ENCODE data around the gene C11orf24.

Gene C11orf24

GRCh38 chr11:68226421-68226820 lies 45.4 kb downstream of the C11orf24 start:
- no peak for DNase-seq
- Mint-ChIP-seq H3K4me3 (no peak overlapping the region), H3K4me1 (no peaks in the 10 kb centered on the region), H3K36me3 (ENCODE audit: low read depth) (no peaks in the 10 kb centered on the region), H3K27ac (no peak overlapping the region), H3K27me3 (ENCODE audit: low read depth, poor library complexity) (peaks cover 21% of the 10 kb centered on the region), H3K9me3 (peaks cover 30% of the 10 kb centered on the region)
- TF ChIP-seq, protein P1, sequence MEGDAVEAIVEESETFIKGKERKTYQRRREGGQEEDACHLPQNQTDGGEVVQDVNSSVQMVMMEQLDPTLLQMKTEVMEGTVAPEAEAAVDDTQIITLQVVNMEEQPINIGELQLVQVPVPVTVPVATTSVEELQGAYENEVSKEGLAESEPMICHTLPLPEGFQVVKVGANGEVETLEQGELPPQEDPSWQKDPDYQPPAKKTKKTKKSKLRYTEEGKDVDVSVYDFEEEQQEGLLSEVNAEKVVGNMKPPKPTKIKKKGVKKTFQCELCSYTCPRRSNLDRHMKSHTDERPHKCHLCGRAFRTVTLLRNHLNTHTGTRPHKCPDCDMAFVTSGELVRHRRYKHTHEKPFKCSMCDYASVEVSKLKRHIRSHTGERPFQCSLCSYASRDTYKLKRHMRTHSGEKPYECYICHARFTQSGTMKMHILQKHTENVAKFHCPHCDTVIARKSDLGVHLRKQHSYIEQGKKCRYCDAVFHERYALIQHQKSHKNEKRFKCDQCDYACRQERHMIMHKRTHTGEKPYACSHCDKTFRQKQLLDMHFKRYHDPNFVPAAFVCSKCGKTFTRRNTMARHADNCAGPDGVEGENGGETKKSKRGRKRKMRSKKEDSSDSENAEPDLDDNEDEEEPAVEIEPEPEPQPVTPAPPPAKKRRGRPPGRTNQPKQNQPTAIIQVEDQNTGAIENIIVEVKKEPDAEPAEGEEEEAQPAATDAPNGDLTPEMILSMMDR (IDR thresholded peaks at IDR 0.05), result no peak

- no peak for DNase-seq
- Mint-ChIP-seq H3K9me3 (peaks cover 18% of the 10 kb centered on the region), H3K36me3 (ENCODE audit: low read depth) (no peaks in the 10 kb centered on the region), H3K27me3 (ENCODE audit: low read depth, poor library complexity) (peaks cover 25% of the 10 kb centered on the region), H3K4me1 (no peaks in the 10 kb centered on the region), H3K4me3 (no peak overlapping the region), H3K27ac (no peak overlapping the region)
- TF ChIP-seq, protein P1 (IDR thresholded peaks at IDR 0.05), result no peak
Observed at GRCh38 chr11:68224606-68225005, 47.2 kb downstream of the C11orf24 start.

- TF ChIP-seq, protein P1 (IDR thresholded peaks at IDR 0.05), result no peak
- H3K9me3 Mint-ChIP-seq, result peaks cover 8% of the 10 kb centered on the region
- H3K4me3 Mint-ChIP-seq, result no peak overlapping the region
- no peak overlapping the region for H3K27ac Mint-ChIP-seq
- no peaks in the 10 kb centered on the region for H3K4me1 Mint-ChIP-seq
- H3K27me3 Mint-ChIP-seq (ENCODE audit: low read depth, poor library complexity), result peaks cover 26% of the 10 kb centered on the region
- DNase-seq, result no peak
- no peaks in the 10 kb centered on the region for H3K36me3 Mint-ChIP-seq (ENCODE audit: low read depth)
Observed at GRCh38 chr11:68223275-68223674, 48.5 kb downstream of the C11orf24 start.

GRCh38 chr11:68221406-68221805 lies 50.4 kb downstream of the C11orf24 start:
- peaks cover 44% of the 10 kb centered on the region for H3K27me3 Mint-ChIP-seq (ENCODE audit: low read depth, poor library complexity)
- H3K4me1 Mint-ChIP-seq, result no peaks in the 10 kb centered on the region
- H3K9me3 Mint-ChIP-seq, result peaks cover 8% of the 10 kb centered on the region
- DNase-seq, result no peak
- H3K36me3 Mint-ChIP-seq (ENCODE audit: low read depth), result no peaks in the 10 kb centered on the region
- TF ChIP-seq, protein P1 (IDR thresholded peaks at IDR 0.05), result no peak
- H3K4me3 Mint-ChIP-seq, result no peak overlapping the region
- no peak overlapping the region for H3K27ac Mint-ChIP-seq

GRCh38 chr11:68216171-68216938 lies 55.4 kb downstream of the C11orf24 start:
- Mint-ChIP-seq H3K27me3 (ENCODE audit: low read depth, poor library complexity) (peaks cover 31% of the 10 kb centered on the region), H3K36me3 (ENCODE audit: low read depth) (no peaks in the 10 kb centered on the region), H3K27ac (no peak overlapping the region), H3K4me3 (no peak overlapping the region), H3K9me3 (no peaks in the 10 kb centered on the region), H3K4me1 (peaks cover 29% of the 10 kb centered on the region)
- TF ChIP-seq, protein P1 (IDR thresholded peaks at IDR 0.05), result no peak
- DNase-seq, result no peak

All from nephron progenitor cell (in vitro differentiated cells).